ENCODE data around the gene METAP1D.

METAP1D gene

DNA sequence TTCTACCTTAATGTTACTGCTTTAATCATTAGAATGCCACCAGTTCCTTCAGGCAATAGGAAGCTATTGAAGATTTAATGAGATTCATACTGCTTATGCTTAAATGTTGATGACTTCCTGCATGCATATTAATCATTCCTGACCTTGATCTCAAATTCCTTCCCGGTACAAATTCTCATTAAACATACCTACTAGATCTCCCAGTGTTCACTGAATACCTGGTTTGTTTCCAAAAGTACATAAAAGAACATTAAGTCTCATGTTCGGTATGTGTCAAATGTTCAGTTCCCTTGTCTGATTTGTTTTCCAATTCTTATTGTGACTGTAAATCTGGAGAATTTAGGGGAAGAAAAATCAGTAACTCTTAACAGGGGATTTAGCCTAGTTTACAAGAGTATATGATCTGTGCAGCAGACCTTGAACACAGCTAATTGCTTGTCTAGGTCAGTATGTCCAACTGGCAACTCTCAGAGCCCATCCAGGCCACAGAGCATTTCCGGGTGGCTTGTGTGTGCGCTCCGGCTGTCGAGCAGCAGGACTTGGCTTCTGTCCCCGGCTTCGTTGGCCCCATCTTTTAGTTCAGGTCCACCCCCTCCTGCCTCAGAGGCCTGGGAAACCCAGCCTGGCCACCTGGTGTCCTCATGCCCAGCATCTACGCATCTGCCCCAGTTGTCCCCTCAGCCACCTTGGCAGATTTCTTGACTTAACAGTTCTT, 13.1 kb downstream of the METAP1D start:
- Mint-ChIP-seq H3K9me3 (no peaks in the 10 kb centered on the region), H3K4me1 (ENCODE audit: low read depth) (peaks cover 13% of the 10 kb centered on the region), H3K27me3 (no peaks in the 10 kb centered on the region), H3K36me3 (ENCODE audit: low read depth) (no peaks in the 10 kb centered on the region), H3K4me3 (no peak overlapping the region), H3K27ac (no peak overlapping the region)
- no peak for DNase-seq

DNA sequence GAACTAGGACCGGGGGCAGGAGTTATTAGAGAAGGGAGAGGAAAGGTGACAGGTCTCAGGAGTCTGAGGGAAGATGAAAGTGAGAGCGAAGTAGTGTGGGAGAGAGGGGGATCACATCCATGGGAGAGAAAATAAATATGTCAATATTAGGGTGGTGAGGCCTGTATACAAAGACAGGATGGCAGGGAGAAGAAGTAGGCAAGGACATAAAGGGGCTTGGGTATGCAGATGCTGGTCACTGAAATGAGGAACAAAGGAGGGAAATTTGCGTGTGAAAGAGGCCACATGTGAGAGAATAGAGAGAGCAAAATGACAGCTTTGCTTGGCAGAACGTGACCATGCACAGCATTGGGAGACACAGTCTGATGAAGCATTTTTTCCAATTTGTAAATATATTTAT, 13.6 kb downstream of the METAP1D start:
- H3K9me3 Mint-ChIP-seq = no peaks in the 10 kb centered on the region
- no peak overlapping the region for H3K4me3 Mint-ChIP-seq
- peaks cover 13% of the 10 kb centered on the region for H3K4me1 Mint-ChIP-seq (ENCODE audit: low read depth)
- DNase-seq = no peak
- no peaks in the 10 kb centered on the region for H3K27me3 Mint-ChIP-seq
- no peak overlapping the region for H3K27ac Mint-ChIP-seq
- no peaks in the 10 kb centered on the region for H3K36me3 Mint-ChIP-seq (ENCODE audit: low read depth)

- no peaks in the 10 kb centered on the region for H3K27me3 Mint-ChIP-seq
- no peaks in the 10 kb centered on the region for H3K4me1 Mint-ChIP-seq (ENCODE audit: low read depth)
- H3K9me3 Mint-ChIP-seq = no peaks in the 10 kb centered on the region
- no peak for DNase-seq
- no peak overlapping the region for H3K4me3 Mint-ChIP-seq
- H3K36me3 Mint-ChIP-seq (ENCODE audit: low read depth) = peaks cover 6% of the 10 kb centered on the region
- H3K27ac Mint-ChIP-seq = no peak overlapping the region
Observed at GRCh38 chr2:172021074-172021931, 21.6 kb downstream of the METAP1D start.

DNA sequence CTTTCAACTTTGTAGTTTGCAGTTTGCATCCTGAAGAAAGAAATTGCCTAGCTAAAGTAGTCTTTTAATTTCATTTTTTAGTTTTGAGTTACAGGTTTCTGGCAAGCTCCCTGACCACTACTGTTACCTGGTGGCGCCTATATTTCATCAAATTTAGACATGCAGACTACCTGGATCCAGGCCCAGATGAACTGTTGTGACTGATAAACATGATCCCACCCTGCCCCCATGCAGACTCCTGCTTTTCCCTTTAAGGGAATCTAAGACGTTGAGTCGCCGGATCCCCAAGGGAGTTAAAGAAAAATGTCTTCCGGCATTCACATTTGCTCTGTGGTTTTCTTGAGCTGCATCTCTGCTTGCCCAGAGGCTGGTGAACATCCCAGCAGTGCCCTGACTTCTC, 22.2 kb downstream of the METAP1D start:
- Mint-ChIP-seq H3K9me3 (no peaks in the 10 kb centered on the region), H3K4me1 (ENCODE audit: low read depth) (no peaks in the 10 kb centered on the region), H3K4me3 (no peak overlapping the region), H3K36me3 (ENCODE audit: low read depth) (peaks cover 6% of the 10 kb centered on the region), H3K27ac (no peak overlapping the region), H3K27me3 (no peaks in the 10 kb centered on the region)
- DNase-seq = no peak

DNA sequence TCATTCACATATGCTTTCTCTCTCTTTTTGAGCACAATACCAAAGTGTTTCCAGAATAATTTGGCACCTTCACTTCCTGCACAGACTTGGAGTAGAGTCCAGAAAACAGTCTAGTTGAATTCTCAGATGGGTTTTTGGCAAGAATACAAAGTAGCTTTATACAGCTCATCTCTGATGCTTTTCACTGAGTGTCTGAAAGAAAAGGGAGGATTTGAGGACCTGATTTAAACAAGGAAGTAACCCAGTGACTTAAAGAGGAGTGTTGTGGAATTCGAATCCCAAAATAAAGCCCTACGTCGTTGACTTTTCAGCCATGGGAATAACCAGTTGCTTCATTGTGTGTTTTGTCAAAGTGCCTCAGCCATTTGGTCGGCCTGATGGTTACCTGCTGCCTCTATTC, 31.8 kb downstream of the METAP1D start:
- no peaks in the 10 kb centered on the region for H3K36me3 Mint-ChIP-seq (ENCODE audit: low read depth)
- no peak overlapping the region for H3K27ac Mint-ChIP-seq
- no peaks in the 10 kb centered on the region for H3K27me3 Mint-ChIP-seq
- DNase-seq = no peak
- H3K4me3 Mint-ChIP-seq = no peak overlapping the region
- H3K9me3 Mint-ChIP-seq = no peaks in the 10 kb centered on the region
- no peaks in the 10 kb centered on the region for H3K4me1 Mint-ChIP-seq (ENCODE audit: low read depth)

GRCh38 chr2:172038121-172038520, 38.4 kb downstream of the METAP1D start:
- Mint-ChIP-seq H3K4me3 (no peak overlapping the region), H3K4me1 (ENCODE audit: low read depth) (no peaks in the 10 kb centered on the region), H3K27me3 (no peaks in the 10 kb centered on the region), H3K27ac (no peak overlapping the region), H3K9me3 (no peaks in the 10 kb centered on the region), H3K36me3 (ENCODE audit: low read depth) (no peaks in the 10 kb centered on the region)
- DNase-seq = no peak

DNA sequence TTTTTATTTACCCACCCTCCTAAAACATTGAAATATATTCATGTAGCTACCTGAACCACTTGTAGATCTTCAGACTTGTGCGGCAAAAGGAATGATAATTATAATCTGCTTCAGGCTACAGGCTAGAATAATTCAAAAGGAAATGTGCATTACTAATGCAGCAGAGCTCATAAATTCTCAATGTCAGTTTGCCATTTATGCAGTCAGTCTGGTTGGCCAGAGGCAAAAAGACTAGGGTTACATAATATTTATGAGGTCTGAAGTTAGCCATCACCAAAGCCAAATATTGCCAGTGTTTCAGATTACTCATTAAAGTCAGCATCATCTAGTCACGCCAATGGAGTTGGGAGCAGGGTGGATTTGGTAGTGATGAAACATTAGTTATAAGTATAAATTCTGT, 38.9 kb downstream of the METAP1D start:
- H3K27me3 Mint-ChIP-seq = no peaks in the 10 kb centered on the region
- no peaks in the 10 kb centered on the region for H3K36me3 Mint-ChIP-seq (ENCODE audit: low read depth)
- no peak overlapping the region for H3K27ac Mint-ChIP-seq
- H3K4me3 Mint-ChIP-seq = no peak overlapping the region
- DNase-seq = no peak
- no peaks in the 10 kb centered on the region for H3K9me3 Mint-ChIP-seq
- H3K4me1 Mint-ChIP-seq (ENCODE audit: low read depth) = no peaks in the 10 kb centered on the region

DNA sequence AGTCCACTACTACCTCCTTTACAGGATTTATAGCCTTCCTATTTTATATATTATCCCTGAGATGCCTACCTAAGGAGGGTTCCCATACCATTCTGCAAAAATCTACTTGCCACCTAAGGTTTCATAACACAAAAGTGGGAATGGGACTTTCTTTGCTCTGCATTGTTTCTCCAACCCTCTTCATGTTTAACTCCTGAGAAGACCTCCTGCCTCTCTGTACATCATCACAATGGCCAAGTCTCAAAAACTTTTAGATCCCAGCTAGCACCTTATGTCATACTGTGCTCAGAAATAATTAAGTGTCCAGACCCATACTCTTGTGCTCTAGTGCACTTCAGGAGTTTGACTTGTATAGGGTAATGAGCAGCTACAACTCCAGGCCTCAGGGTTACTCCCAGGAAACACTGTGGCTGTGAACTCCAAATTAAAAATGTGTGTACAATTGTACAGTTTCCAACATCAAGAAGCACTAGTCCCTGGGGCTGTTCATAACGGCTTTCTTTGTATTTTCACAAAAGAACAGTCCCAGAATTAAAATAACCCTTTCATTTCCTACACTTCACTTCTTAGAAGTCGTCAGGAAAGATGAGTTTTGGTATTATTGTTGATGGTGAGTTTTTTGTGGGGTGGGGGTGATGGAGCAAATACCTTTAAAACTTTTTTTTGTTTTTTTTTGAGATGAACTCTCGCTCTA, 39.4 kb downstream of the METAP1D start:
- no peaks in the 10 kb centered on the region for H3K27me3 Mint-ChIP-seq
- no peaks in the 10 kb centered on the region for H3K9me3 Mint-ChIP-seq
- H3K27ac Mint-ChIP-seq = no peak overlapping the region
- H3K4me1 Mint-ChIP-seq (ENCODE audit: low read depth) = no peaks in the 10 kb centered on the region
- no peak overlapping the region for H3K4me3 Mint-ChIP-seq
- no peak for DNase-seq
- H3K36me3 Mint-ChIP-seq (ENCODE audit: low read depth) = no peaks in the 10 kb centered on the region

DNA sequence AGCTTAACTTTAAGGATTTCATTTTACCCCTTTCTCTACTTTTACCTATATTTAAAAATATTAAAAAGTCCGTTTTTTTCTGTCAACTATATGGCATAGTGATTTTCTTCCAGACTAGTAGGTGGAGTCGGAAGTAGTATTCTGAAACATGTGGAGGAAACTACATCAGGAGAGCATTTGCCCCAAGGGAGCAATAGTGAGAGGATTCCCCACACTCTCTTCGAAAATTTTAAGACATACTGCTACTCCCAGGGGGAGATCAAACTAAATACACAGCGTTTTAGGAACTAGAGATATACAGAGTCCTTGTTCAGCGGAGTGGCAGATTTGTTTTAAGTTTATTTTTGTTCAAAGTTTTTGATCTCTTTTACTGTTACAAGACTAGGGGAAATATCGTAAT, 40.6 kb downstream of the METAP1D start:
- Mint-ChIP-seq H3K4me3 (no peak overlapping the region), H3K27ac (no peak overlapping the region), H3K36me3 (ENCODE audit: low read depth) (no peaks in the 10 kb centered on the region), H3K4me1 (ENCODE audit: low read depth) (no peaks in the 10 kb centered on the region), H3K27me3 (no peaks in the 10 kb centered on the region), H3K9me3 (no peaks in the 10 kb centered on the region)
- no peak for DNase-seq

DNA sequence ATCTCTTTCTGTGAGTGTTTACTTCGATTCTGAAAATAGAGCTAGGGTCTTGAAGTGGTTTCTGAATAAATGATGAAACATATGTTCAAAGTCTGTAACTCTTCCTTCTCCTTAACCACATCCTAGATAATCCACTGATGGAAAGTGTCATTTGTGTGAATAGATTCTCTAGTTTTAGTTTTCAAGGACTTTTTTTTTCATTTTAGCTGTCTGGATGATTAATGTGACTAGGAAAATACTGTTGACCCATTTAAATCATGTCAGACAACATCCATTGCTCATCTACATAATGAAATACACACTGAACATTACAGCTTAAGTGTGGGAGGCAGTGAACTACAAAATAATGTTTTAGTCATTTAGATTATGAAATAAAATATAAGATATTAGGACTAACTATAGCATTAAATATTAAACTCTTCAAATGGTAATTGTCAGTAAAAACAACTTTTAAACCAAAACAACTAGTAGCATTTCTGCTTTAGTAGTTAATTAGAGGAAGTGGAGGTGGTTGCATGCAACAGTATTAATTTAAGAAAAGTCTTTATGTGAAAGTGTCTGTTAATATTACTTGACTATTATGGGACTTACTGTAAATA, 46.4 kb downstream of the METAP1D start:
- no peaks in the 10 kb centered on the region for H3K27me3 Mint-ChIP-seq
- H3K4me3 Mint-ChIP-seq = no peak overlapping the region
- H3K36me3 Mint-ChIP-seq (ENCODE audit: low read depth) = no peaks in the 10 kb centered on the region
- H3K9me3 Mint-ChIP-seq = no peaks in the 10 kb centered on the region
- DNase-seq = no peak
- H3K4me1 Mint-ChIP-seq (ENCODE audit: low read depth) = peaks cover 5% of the 10 kb centered on the region
- no peak overlapping the region for H3K27ac Mint-ChIP-seq

DNA sequence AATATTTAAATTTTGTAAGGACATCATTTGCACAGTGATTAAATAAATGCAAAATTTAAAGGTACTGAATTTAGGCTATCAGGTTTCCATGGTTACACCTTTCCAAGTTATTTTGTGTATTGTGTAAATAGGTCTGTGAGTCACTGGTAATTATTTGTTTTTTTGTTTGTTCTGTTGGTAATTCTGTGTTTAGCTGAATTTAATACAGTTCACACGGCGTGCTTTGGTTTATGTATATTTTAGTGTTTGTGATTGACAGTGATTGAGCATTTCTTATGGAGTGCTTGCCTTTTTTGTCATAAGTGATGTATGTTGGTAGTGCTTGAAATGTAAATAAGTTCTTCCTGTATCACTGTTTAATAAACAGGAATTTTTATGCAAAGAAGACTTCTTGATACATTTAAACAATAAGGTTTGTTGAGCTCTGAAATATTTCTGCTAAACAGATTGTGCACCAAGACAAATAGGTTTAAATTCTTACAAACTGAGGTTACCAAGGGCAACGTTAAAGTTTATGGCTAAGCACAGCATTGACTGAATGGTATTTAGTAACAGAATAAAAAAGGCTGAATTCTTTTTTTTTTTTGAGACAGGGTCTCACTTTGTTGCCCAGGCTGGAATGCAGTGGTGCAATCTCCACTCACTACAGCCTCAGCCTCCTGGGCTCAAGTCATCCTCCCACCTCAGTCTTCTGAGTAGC, 47.3 kb downstream of the METAP1D start:
- Mint-ChIP-seq H3K4me3 (no peak overlapping the region), H3K4me1 (ENCODE audit: low read depth) (peaks cover 5% of the 10 kb centered on the region), H3K36me3 (ENCODE audit: low read depth) (no peaks in the 10 kb centered on the region), H3K27me3 (no peaks in the 10 kb centered on the region), H3K27ac (no peak overlapping the region), H3K9me3 (no peaks in the 10 kb centered on the region)
- DNase-seq = no peak

DNA sequence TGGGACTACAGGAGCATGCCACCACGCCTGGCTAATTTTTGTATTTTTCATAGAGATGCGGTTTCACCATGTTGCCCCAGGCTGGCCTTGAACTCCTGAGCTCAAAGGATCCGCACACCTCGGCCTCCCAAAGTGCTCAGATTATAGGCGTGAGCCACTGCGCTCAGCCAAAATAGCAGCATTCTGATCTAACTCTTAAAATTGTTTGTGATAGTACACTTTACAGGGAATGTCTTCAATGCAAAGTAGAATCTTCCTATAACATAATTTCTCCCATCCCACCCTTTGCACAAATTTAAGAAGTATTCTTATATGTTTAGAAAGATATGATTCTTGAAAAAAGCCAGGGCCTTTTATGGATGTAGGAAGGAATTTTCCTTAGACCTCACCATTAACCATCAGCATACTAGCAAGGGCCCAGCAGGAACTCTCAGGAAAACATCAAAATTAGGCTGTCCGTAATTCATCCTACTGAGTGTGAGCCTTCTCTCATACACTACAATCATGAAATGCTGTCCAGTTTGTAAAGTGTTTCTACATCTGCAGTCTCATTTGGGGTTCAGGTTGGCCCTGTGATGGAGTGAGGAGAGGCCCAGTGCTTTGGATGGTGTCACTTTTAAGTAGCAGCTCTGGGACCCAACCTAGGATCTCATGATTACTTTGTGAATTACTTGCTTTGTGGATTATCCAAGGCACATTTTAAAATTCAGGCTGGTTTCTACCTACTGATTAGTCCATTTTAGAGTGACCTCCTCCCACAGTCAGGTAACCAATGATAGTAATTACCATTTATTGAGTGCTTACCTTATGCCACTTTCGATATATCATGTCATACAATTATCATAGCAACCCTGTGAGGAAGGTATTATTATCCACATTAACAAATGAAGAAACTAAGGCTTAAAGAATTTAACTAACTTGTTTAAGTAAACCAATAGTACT, 48.1 kb downstream of the METAP1D start:
- no peak overlapping the region for H3K27ac Mint-ChIP-seq
- H3K36me3 Mint-ChIP-seq (ENCODE audit: low read depth) = no peaks in the 10 kb centered on the region
- H3K27me3 Mint-ChIP-seq = no peaks in the 10 kb centered on the region
- no peak for DNase-seq
- peaks cover 5% of the 10 kb centered on the region for H3K4me1 Mint-ChIP-seq (ENCODE audit: low read depth)
- H3K4me3 Mint-ChIP-seq = no peak overlapping the region
- no peaks in the 10 kb centered on the region for H3K9me3 Mint-ChIP-seq

Measured in activated T-cell treated with anti-CD3 and anti-CD28 coated beads, Interleukin-2, amount 50 U/mL, for 24 hours (primary cell).